RWPE2 (cell line): ENCODE results near the gene USP40.
A peak's percentile ranks its signal among the peaks of the same experiment; 100 is the strongest.

Experiments used
- ATAC-seq: fragments of 200-7000 bp; cut with Tn5 transposase; 3 replicates; pipeline ENCODE4 v1.9.1; 2021; ENCODE audit warnings: low read depth
- DNase-seq: peaks from one replicate; pipeline ENCODE4 v3.0.0-alpha.2; 2020; ENCODE audit warnings: low spot score
- H3K27ac ChIP-seq: fragments of 450-650 bp; 2 replicates; pipeline ENCODE4 v1.5.1; 2017; ENCODE audit warnings: mild to moderate bottlenecking; ENCODE audit not compliant: poor library complexity, severe bottlenecking
- H3K27me3 ChIP-seq: fragments of 250-450 bp; sonication (Bioruptor Pico); 2 replicates; pipeline ENCODE4 v1.5.1; 2021; ENCODE audit warnings: mild to moderate bottlenecking, moderate library complexity; ENCODE audit not compliant: insufficient read depth, poor library complexity, severe bottlenecking
- H3K36me3 ChIP-seq: fragments of 250-450 bp; sonication (Bioruptor Pico); 2 replicates; pipeline ENCODE4 v1.5.1; 2020; ENCODE audit warnings: low read depth, mild to moderate bottlenecking, moderate library complexity
- H3K4me1 ChIP-seq: fragments of 250-450 bp; sonication (Bioruptor Pico); 2 replicates; pipeline ENCODE4 v1.5.1; 2021; ENCODE audit warnings: mild to moderate bottlenecking, moderate library complexity; ENCODE audit not compliant: insufficient read depth, poor library complexity, severe bottlenecking
- H3K4me3 ChIP-seq: fragments of 250-450 bp; sonication (Bioruptor Pico); 2 replicates; pipeline ENCODE4 v1.5.1; 2021; ENCODE audit warnings: mild to moderate bottlenecking, moderate library complexity; ENCODE audit not compliant: severe bottlenecking
- H3K9me3 ChIP-seq: fragments of 250-450 bp; sonication (Bioruptor Pico); 2 replicates; pipeline ENCODE4 v1.5.1; 2021; ENCODE audit warnings: mild to moderate bottlenecking, moderate library complexity; ENCODE audit not compliant: severe bottlenecking
- TF ChIP-seq, protein P1 (sequence below): fragments of 450-650 bp; IDR thresholded peaks from one replicate; pipeline ENCODE4 v1.5.1; 2017; ENCODE audit warnings: mild to moderate bottlenecking, moderate library complexity; ENCODE audit not compliant: poor library complexity, severe bottlenecking

The USP40 gene

DNA sequence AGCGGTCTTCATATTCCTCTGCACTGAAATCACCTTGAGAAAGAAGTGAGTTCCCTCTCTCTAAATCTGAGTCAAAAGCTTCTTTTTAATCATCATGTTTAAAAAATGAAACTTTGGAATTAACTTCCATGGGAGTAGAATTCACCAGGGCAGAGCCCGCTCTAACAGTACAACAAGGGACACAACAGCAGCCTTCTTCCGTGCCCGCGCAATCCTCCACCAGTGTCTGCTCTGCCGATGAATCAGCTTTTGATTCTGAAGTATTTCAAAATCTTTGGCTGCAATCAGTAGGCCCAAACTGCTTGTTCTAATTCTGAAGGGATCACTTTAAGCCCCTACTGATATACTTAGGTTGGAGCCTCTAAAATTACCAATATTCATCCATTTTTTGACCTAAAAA is 76.9 kb downstream of the USP40 start:
- TF ChIP-seq, protein P1, sequence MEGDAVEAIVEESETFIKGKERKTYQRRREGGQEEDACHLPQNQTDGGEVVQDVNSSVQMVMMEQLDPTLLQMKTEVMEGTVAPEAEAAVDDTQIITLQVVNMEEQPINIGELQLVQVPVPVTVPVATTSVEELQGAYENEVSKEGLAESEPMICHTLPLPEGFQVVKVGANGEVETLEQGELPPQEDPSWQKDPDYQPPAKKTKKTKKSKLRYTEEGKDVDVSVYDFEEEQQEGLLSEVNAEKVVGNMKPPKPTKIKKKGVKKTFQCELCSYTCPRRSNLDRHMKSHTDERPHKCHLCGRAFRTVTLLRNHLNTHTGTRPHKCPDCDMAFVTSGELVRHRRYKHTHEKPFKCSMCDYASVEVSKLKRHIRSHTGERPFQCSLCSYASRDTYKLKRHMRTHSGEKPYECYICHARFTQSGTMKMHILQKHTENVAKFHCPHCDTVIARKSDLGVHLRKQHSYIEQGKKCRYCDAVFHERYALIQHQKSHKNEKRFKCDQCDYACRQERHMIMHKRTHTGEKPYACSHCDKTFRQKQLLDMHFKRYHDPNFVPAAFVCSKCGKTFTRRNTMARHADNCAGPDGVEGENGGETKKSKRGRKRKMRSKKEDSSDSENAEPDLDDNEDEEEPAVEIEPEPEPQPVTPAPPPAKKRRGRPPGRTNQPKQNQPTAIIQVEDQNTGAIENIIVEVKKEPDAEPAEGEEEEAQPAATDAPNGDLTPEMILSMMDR, result no peak

GRCh38 chr2:233489143-233489542 is 77.4 kb downstream of the USP40 start:
- Histone ChIP-seq H3K27ac (peak overlapping the region; percentile 100), H3K4me1 (peaks cover 78% of the 10 kb centered on the region), H3K27me3 (no peaks in the 10 kb centered on the region)

More for the DNA sequence above, 76.9 kb downstream of the USP40 start:
- Histone ChIP-seq H3K4me1 (peaks cover 78% of the 10 kb centered on the region), H3K9me3 (no peaks in the 10 kb centered on the region), H3K4me3 (no peak overlapping the region), H3K36me3 (peaks cover 70% of the 10 kb centered on the region), H3K27ac (peak overlapping the region; percentile 100), H3K27me3 (no peaks in the 10 kb centered on the region)
- no peak for DNase-seq
- ATAC-seq, result peak; percentile 44; the same call in 2 of the 3 replicates

DNA sequence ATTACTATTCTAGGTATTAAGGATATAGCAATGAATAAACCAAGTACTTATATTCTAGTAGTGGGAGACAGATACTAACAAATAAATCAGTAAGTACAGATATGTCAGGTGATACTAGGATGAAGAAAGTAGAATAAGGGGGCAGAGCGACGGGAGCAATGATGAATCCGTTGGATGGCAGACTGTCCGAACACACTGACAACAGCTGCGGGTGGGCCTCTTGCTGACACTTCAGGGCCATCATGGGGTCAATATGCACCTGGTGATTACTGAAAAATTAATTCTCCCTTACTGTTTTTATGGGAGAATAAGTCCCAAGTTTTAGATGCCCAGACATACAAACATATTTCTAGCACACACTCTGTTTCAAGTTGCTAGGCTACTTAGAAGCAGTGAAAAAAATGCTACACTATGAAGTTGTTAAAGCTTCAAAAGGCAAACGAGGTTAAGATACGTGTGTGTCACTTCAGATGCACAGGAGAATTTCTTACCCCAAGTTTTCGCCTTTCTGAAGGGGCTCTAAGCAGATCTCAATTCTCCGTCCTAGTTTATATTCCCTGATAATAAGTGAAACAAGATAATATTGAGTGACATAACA is 78.7 kb downstream of the USP40 start:
- DNase-seq (no peak), ATAC-seq (no peak)
- TF ChIP-seq, protein P1, result no peak
- Histone ChIP-seq H3K4me3 (no peak overlapping the region), H3K36me3 (peaks cover 79% of the 10 kb centered on the region), H3K4me1 (peaks cover 66% of the 10 kb centered on the region), H3K27me3 (no peaks in the 10 kb centered on the region), H3K27ac (peak overlapping the region; percentile 100), H3K9me3 (no peaks in the 10 kb centered on the region)

More at GRCh38 chr2:233489143-233489542, 77.4 kb downstream of the USP40 start:
- Histone ChIP-seq H3K9me3 (no peaks in the 10 kb centered on the region), H3K36me3 (peaks cover 73% of the 10 kb centered on the region), H3K4me3 (no peak overlapping the region)
- TF ChIP-seq, protein P1, result no peak
- DNase-seq (no peak), ATAC-seq (no peak)

DNA sequence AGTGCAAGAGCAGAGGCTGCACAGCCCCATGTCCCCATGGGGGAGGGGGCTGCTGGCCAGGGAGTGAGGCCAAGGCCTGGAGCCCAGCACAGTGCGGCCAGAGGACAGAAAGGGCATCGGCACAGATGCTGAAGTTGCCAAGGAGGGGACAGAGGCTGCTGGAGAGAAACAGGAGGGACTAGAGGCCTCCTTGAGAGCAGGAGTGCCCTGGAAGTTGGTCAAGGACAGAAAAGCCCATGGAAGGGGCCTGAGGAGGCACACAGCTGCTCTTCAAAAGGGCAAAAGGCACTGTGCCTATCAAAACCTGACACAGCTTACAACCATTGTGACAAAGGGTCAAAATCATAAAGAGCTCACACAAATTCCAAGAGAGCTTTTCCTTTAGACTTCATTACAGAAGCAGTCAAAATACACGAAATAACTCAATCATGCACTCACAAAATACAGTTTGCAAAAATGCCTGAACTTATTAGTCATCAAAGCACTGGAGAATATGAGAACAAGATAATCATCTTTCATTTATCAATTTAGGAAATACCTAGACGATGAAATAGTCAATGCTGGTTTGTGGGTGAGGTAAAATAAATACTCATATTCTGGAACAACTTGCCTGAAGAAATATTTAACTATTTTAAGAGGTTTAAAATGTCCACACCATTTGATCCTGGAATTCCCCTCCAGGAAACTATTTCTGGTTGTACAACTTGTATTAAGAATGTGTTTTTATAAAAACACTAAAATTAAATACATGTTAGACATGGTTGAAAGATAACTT is 79.6 kb downstream of the USP40 start:
- no peak for DNase-seq
- peaks cover 81% of the 10 kb centered on the region for H3K36me3 ChIP-seq
- peak; percentile 72 for ATAC-seq
- H3K27me3 ChIP-seq, result no peaks in the 10 kb centered on the region
- H3K27ac ChIP-seq, result peak overlapping the region; percentile 100
- H3K9me3 ChIP-seq, result no peaks in the 10 kb centered on the region
- H3K4me3 ChIP-seq, result no peak overlapping the region
- peaks cover 62% of the 10 kb centered on the region for H3K4me1 ChIP-seq
- TF ChIP-seq, protein P1, result no peak
